Caco-2 (cell line): ENCODE measurements around the gene OPRD1. TPM values are rescaled to one million over a fixed set of nuclear protein-coding genes. Genes with fewer than 3 reads are reported as not detected.

Source experiments
- BruUV-seq: library from RNA; stranded (reverse); fragments of 400-500 nt; replicated peaks from 2 replicates; lab custom pipeline; 2021; lab: Mats Ljungman, UMichigan
- CTCF ChIA-PET: fragments of 300-600 bp; sonication (Branson Sonifier 250); formaldehyde crosslinking; loops from one replicate; lab custom pipeline; 2022; ENCODE audit warnings: antibody characterized with exemption; lab: Charles Lee
- POLR2A ChIA-PET: fragments of 300-600 bp; sonication (Branson Sonifier 250); formaldehyde crosslinking; loops from one replicate; lab custom pipeline; 2022; ENCODE audit warnings: antibody characterized with exemption; lab: Charles Lee
- DNase-seq, 2 experiments: peaks; one replicate each; pipeline versions ENCODE4 v3.0.0 to v3.0.0-alpha.2; 2020 to 2022
- H3K27me3 ChIP-seq: replicated peaks from 2 replicates; pipeline ENCODE4 v1.6.0; 2011; ENCODE audit warnings: low read length; ENCODE audit not compliant: control insufficient read depth, insufficient read depth
- H3K36me3 ChIP-seq: 2 replicates; pipeline ENCODE4 v1.5.1; 2011; ENCODE audit warnings: low read length; ENCODE audit not compliant: control insufficient read depth, insufficient read depth
- H3K4me1 ChIP-seq: fragments of 250-450 bp; sonication (Bioruptor Pico); 2 replicates; pipeline ENCODE4 v1.5.1; 2020; ENCODE audit warnings: mild to moderate bottlenecking
- H3K4me3 ChIP-seq: 2 replicates; pipeline ENCODE4 v1.5.1; 2011; ENCODE audit warnings: low read depth, mild to moderate bottlenecking, control low read depth, low read length
- H3K9me3 ChIP-seq: fragments of 250-450 bp; sonication (Bioruptor Pico); 2 replicates; pipeline ENCODE4 v1.5.1; 2020; ENCODE audit warnings: mild to moderate bottlenecking, moderate library complexity
- H3K27ac Mint-ChIP-seq: one replicate; pipeline ENCODE4 v1.8.0; 2022; ENCODE audit warnings: mixed read lengths; ENCODE audit not compliant: unreplicated experiment
- H3K27me3 Mint-ChIP-seq: one replicate; pipeline ENCODE4 v1.8.0; 2022; ENCODE audit warnings: mixed read lengths; ENCODE audit not compliant: insufficient read depth, unreplicated experiment
- H3K36me3 Mint-ChIP-seq: one replicate; pipeline ENCODE4 v1.8.0; 2022; ENCODE audit warnings: mild to moderate bottlenecking, mixed read lengths; ENCODE audit not compliant: insufficient read depth, unreplicated experiment
- H3K4me1 Mint-ChIP-seq: one replicate; pipeline ENCODE4 v1.8.0; 2022; ENCODE audit warnings: low read depth, mixed read lengths; ENCODE audit not compliant: unreplicated experiment
- H3K4me3 Mint-ChIP-seq: one replicate; pipeline ENCODE4 v1.8.0; 2022; ENCODE audit warnings: mild to moderate bottlenecking, moderate library complexity, mixed read lengths; ENCODE audit not compliant: unreplicated experiment
- H3K9me3 Mint-ChIP-seq: one replicate; pipeline ENCODE4 v1.8.0; 2022; ENCODE audit warnings: mixed read lengths; ENCODE audit not compliant: unreplicated experiment
- CTCF ChIP-seq, 2 experiments: fragments of 200-600 bp in 1 of 2; IDR thresholded peaks; 1 replicate in 1 of 2; 2 replicates in 1 of 2; pipeline versions ENCODE4 v1.5.1 to v1.8.0; 2011 to 2022; ENCODE audit warnings: antibody characterized with exemption in 1 of 2, control low read depth in 1 of 2, inconsistent platforms in 1 of 2, low read depth in 1 of 2, low read length in 1 of 2, mild to moderate bottlenecking in 1 of 2, moderate library complexity in 1 of 2; ENCODE audit not compliant: insufficient read depth in 1 of 2, severe bottlenecking in 1 of 2, unreplicated experiment in 1 of 2
- intact Hi-C: fragments of 100-400 bp; cut with micrococcal nuclease; formaldehyde crosslinking; loops from one replicate; pipeline ENCODE4 v1.10.0; 2022; ENCODE audit not compliant: unreplicated experiment
- total RNA-seq: library from RNA; stranded (reverse); gene quantifications from 2 replicates; pipeline ENCODE4 v1.2.3, GENCODE V29; 2022

OPRD1 gene
- total RNA-seq, 1 experiment from 2014 or later: 0.07 TPM

- no peak overlapping the region for H3K27ac Mint-ChIP-seq
- intact Hi-C loops: loop anchor here (1.0 kb wide), 1 partner anchor 92 kb away; no protein-coding TSS in a partner anchor
- no peaks in the 10 kb centered on the region for H3K9me3 Mint-ChIP-seq
- Histone ChIP-seq H3K36me3 (no peaks in the 10 kb centered on the region), H3K4me1 (peaks cover 6% of the 10 kb centered on the region), H3K27me3 (no peaks in the 10 kb centered on the region), H3K9me3 (no peaks in the 10 kb centered on the region), H3K4me3 (no peak overlapping the region)
- BruUV-seq: no TSS peak
- peak; percentile 63 to 80 for DNase-seq
- ChIA-PET CTCF (interaction anchor here (0.5 to 2.6 kb wide), 23 partner anchors 11 to 326 kb away, joined by 3 to 47 read pairs (median 4); partner anchors contain the start of genes EPB41, TAF12 and YTHDF2), POLR2A (interaction anchor here (0.7 to 1.1 kb wide), 2 partner anchors 234 to 359 kb away, joined by 6 to 17 read pairs; no protein-coding TSS in a partner anchor)
- no peaks in the 10 kb centered on the region for H3K36me3 Mint-ChIP-seq
- TF ChIP-seq CTCF (IDR thresholded peaks at IDR 0.05; ENCODE audit: insufficient read depth in 1 of 2, low read depth in 1 of 2, low read length in 1 of 2, severe bottlenecking in 1 of 2, unreplicated experiment in 1 of 2): peak; percentile 52 to 73
- H3K27me3 Mint-ChIP-seq: no peaks in the 10 kb centered on the region
- peaks cover 11% of the 10 kb centered on the region for H3K4me1 Mint-ChIP-seq
- H3K4me3 Mint-ChIP-seq: no peak overlapping the region
These were observed 65.3 kb downstream of the OPRD1 start for GRCh38 chr1:28877132-28877781.

- POLR2A ChIA-PET: no interaction called here
These were observed 66.8 kb downstream of the OPRD1 start for GRCh38 chr1:28878796-28879195.

More at GRCh38 chr1:28878796-28879195, 66.8 kb downstream of the OPRD1 start:
- DNase-seq: no peak
- no peak overlapping the region for H3K27ac Mint-ChIP-seq
- peaks cover 4% of the 10 kb centered on the region for H3K4me1 ChIP-seq
- H3K9me3 Mint-ChIP-seq: no peaks in the 10 kb centered on the region
- intact Hi-C loops: no loop called here
- CTCF ChIA-PET: no interaction called here
- H3K9me3 ChIP-seq: no peaks in the 10 kb centered on the region
- H3K4me1 Mint-ChIP-seq: peaks cover 8% of the 10 kb centered on the region
- H3K4me3 ChIP-seq: no peak overlapping the region
- no peak overlapping the region for H3K4me3 Mint-ChIP-seq
- TF ChIP-seq CTCF (IDR thresholded peaks at IDR 0.05; ENCODE audit: insufficient read depth in 1 of 2, low read depth in 1 of 2, low read length in 1 of 2, severe bottlenecking in 1 of 2, unreplicated experiment in 1 of 2): no peak
- no peaks in the 10 kb centered on the region for H3K27me3 ChIP-seq
- no peaks in the 10 kb centered on the region for H3K36me3 ChIP-seq
- no peaks in the 10 kb centered on the region for H3K36me3 Mint-ChIP-seq
- BruUV-seq: no TSS peak
- H3K27me3 Mint-ChIP-seq: no peaks in the 10 kb centered on the region
